Fibroblast of peridontal ligament (primary cell): ENCODE data around the gene ZNF574.

Experiments used
- DNase-seq: peaks from one replicate; pipeline ENCODE4 v3.0.0-alpha.2; 2010; ENCODE audit errors: extremely low read depth

The ZNF574 gene

GRCh38 chr19:42054205-42054604 lies 21.8 kb upstream of the ZNF574 start:
- DNase-seq: no peak

- DNase-seq: no peak
Observed at GRCh38 chr19:42057846-42058245, 18.1 kb upstream of the ZNF574 start.

GRCh38 chr19:42059196-42059595 lies 16.8 kb upstream of the ZNF574 start:
- no peak for DNase-seq

DNA sequence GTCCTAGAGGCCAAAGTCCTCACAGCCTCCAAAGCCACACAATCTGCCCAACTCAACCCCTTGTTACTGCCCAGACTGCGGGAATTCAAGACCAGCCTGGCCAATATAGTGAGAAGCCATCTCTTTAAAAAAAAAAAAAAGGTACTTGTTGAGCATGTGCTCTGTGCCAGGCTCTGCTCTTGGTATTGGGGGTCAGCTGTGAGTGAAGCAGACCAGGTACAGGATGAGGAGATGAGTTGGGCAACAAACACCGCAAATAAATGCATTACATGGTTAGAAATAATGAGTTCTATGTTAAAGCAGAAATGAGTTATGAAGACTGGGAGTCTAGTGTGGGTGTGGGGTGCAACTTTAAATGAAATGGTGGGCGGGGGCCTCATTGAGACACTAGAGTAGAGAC lies 15.8 kb upstream of the ZNF574 start:
- no peak for DNase-seq

GRCh38 chr19:42062381-42062780 lies 13.6 kb upstream of the ZNF574 start:
- no peak for DNase-seq

GRCh38 chr19:42064432-42064831 lies 11.5 kb upstream of the ZNF574 start:
- no peak for DNase-seq

- DNase-seq: no peak
Observed at GRCh38 chr19:42065051-42065450, 10.9 kb upstream of the ZNF574 start.

GRCh38 chr19:42065511-42065910 lies 10.5 kb upstream of the ZNF574 start:
- no peak for DNase-seq

GRCh38 chr19:42066075-42066754 lies 9.8 kb upstream of the ZNF574 start:
- DNase-seq: no peak

- DNase-seq: no peak
Observed at GRCh38 chr19:42067315-42067888, 8.6 kb upstream of the ZNF574 start.

GRCh38 chr19:42068361-42068755 lies 7.6 kb upstream of the ZNF574 start:
- DNase-seq: no peak

GRCh38 chr19:42068756-42069571 lies 7.0 kb upstream of the ZNF574 start:
- DNase-seq: no peak

DNA sequence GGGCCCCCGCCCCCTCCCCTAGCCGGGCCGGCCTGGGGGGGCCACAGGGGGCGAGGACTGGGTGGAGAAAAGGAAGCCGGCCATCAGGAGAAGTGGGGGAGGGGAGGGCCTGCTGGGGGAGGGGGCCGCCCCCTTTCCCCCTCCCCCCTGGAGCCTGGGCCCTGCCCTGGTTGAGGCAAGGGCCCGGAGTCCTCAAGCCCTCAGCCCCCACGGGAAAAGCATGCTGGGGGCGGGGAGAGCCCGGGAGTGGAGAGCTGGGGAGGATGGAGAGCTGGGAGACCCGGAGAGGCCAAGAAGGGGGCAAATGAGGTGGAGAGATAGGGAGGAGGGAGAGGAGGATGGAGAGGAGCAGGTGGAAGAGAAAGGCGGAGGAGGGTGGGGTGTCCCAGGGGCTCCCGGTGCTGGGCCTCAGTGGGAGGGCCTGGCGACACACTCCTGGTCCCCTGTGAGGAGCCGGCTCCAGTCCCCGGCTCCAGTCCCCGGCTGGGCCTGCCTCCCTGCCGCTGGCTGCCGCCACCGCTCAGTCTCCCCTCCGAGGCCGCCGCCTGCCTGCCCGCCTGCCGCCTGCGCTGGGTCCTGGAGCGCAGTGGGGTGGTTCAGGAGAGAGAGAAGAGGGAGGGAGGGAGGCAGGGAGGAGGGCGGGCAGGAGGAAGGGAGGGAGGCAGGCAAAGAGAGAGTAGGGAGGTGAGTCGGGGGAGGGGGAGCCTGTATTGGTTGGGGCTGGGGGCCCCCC lies 6.2 kb upstream of the ZNF574 start, which contains the start of gene GRIK5:
TSS of gene GRIK5 (minus strand) at position 588 of the 733 bp plus-strand sequence. CDS start 4,436 bp downstream, outside the sequence.
- no peak for DNase-seq

DNA sequence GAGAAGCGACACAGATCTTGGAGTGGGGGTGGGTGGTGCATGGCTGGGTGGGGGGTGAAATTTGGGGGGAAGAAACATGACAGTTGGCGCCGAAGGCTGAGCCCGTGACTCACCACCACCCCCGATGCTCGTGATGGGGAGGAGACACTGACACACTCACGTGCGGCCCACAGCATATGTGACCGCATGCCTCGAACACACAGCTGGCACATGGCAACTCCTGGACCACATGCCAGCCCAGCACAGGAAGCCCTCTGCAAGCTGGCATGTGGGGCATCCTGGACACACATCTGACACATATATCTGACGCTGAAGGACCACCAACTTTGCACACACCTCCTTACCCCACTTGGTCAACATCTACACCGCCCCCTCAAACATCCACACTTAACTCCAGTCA lies 4.7 kb upstream of the ZNF574 start:
- no peak for DNase-seq

- DNase-seq: no peak
Observed at GRCh38 chr19:42074513-42075363, 1.2 kb upstream of the ZNF574 start.

GRCh38 chr19:42075364-42075615 lies 676 bp upstream of the ZNF574 start:
- no peak for DNase-seq

- DNase-seq: no peak
Observed at GRCh38 chr19:42076380-42076944, 496 bp downstream of the ZNF574 start.

GRCh38 chr19:42078058-42078457 lies 2.1 kb downstream of the ZNF574 start:
- DNase-seq: no peak

- no peak for DNase-seq
Observed at GRCh38 chr19:42078538-42079275, 2.7 kb downstream of the ZNF574 start.

DNA sequence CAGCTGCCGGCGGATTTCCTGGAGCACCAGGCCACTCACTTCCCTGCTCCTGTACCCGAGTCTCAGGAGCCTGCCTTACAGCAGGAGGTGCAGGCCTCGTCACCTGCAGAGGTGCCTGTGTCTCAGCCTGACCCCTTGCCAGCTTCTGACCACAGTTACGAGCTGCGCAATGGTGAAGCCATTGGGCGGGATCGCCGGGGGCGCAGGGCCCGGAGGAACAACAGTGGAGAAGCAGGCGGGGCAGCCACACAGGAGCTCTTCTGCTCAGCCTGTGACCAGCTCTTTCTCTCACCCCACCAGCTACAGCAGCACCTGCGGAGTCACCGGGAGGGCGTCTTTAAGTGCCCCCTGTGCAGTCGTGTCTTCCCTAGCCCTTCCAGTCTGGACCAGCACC lies 3.3 kb downstream of the ZNF574 start:
- DNase-seq: no peak
